Stimulated activated CD8-positive, alpha-beta memory T cell treated with anti-CD3 and anti-CD28 coated beads, Interleukin-12 subunit alpha, Interleukin-12 subunit beta, amount 100 ng/mL, for 4 hours (primary cell): ENCODE results near the gene CSF3.

Experiments
- DNase-seq: peaks from one replicate; pipeline ENCODE4 v3.0.0-alpha.2; 2020; ENCODE audit warnings: low read depth

The CSF3 gene

DNA sequence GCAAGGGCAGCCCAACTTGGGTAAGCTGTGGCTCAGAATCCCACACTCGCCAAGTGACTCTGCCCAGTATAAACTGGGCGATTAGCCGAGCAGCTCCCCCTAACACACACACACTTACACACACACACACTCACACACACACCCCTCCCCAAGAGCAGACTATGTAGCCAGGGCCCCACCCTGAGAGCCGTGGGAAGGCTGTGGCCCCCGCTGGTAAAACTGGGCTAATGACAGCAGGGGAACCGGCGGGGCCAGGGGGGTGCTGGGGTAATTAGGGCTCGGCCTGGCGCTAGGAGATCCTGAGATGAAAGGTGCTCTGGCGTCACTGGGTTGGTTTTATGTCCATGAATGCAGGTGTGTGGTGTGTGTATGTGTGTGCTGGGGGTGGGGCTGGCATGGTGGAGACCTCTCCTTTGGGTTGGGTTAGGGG, 46.4 kb downstream of the CSF3 start:
- no peak for DNase-seq

DNA sequence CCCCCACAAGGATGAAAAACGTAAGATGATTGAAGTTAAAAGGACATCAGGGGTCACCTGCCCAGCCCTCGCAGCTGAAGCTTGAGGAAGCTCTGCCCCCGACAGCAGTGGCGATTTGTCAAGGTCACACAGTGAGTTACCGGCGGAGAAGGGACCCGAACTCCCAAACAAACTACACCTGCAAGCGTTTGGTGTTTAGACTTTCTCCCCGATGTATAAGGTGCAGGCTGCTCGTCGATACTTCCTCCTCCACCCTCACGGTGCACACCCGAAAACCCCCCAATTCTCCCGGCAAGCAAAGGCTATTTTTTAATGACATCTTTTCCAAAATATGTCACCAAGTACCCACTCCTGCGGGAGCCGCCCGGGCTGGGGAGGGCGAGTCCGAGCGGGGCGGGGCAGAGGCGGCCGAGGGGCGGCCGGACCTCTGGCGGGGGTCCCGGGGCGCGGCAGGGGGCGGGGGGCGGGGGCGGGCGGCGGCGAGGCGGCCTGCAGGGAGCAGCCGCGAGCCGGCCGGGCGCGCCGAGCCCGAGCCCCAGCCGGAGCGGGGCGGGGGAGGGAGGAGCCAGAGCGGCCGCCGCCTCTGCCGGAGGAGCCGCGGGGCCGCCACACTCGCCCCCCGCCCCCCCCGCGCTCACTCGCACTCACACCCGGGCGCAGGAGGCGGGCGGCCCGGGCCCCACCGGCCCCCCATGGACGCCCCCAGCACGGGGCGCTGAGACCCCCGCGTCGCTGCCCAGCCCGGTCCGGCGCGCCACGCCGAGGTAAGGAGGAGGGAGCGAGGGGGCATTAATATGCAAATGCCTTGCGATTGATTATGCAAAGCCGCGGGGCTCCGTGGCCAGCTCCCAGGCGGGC, 47.3 kb downstream of the CSF3 start, which contains the start of gene THRA:
Gene THRA, plus strand, starts transcription at position 637 of the 858 bp plus-strand sequence. CDS start 11,524 bp downstream, outside the sequence.
- peak; percentile 57 for DNase-seq

- no peak for DNase-seq
Measured at GRCh38 chr17:40063187-40063771, 48.0 kb downstream of the CSF3 start.

- DNase-seq = no peak
Measured at GRCh38 chr17:40063901-40064531, 48.8 kb downstream of the CSF3 start.

GRCh38 chr17:40064971-40065768, 49.9 kb downstream of the CSF3 start:
- no peak for DNase-seq

DNA sequence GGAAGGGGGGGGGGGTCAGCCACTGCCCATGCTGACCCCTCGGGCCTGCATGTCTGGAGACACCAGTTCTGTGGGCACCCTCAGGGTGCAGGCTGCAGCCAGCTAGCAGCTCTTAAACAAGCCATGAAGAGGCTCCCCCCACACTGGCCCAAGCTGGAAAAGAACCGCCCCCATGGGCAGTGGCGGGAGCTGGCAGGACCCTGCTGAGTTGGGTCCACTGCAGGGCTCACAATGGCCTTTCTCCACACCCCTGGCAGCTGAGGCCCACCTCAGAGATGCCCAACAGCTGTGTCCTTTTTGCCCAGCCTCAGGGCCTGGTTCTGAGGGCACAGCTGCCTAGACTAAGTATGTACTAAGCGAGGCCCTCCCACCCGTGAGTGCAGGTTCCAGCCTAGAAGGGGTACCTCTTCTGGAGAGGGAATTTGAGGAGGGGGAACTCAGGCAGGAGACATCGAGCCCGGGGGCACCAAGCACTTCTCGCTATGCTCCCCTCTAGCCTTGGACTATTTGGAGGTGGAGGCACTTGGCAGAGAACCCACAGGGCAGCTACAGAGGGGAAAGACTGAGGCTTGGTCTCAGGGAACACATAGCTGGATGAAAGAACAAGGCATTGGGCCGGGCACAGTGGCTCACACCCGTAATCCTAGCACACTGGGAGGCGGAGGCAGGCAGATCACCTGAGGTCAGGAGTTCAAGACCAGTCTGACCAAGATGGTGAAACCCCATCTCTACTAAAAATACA, 50.7 kb downstream of the CSF3 start:
- DNase-seq = no peak
